ENCODE data around the gene PNKP. TPM values are rescaled to one million over a fixed set of nuclear protein-coding genes. Genes with fewer than 3 reads are reported as not detected.

Gene PNKP
- total and polyA plus RNA-seq, 9 of the 15 experiments (the other 6 are each of a cell fraction or from before 2014, with no cell fraction given), result 2.8 to 85.4 (median 25.3) TPM

GRCh38 chr19:49863935-49864320, 3.4 kb downstream of the PNKP start (continued):
- no peak for TF ChIP-seq ZNF592 (IDR thresholded peaks at IDR 0.05)

GRCh38 chr19:49863254-49863934, 4.0 kb downstream of the PNKP start:
- Histone ChIP-seq H3K27me3 (ENCODE audit: control insufficient read depth in 2 of 2, insufficient read depth in 2 of 2, low read length in 2 of 2) (no peaks in the 10 kb centered on the region), H4K20me1 (replicated peaks; ENCODE audit: control insufficient read depth, insufficient read depth, low read length) (peaks cover 24% of the 10 kb centered on the region; the same call in 1 of the 2 replicates), H3K4me2 (ENCODE audit: insufficient read depth, low read length) (no peak overlapping the region), H3K4me1 (replicated peaks in 1 of 2; ENCODE audit: control insufficient read depth in 2 of 2, insufficient read depth in 2 of 2, low read length in 2 of 2) (peaks cover 23 to 81% of the 10 kb centered on the region in 2 experiments; a peak in 4 of 5 replicates), H3K9me1 (ENCODE audit: control insufficient read depth, insufficient read depth, low read length) (peaks cover 4% of the 10 kb centered on the region), H3K4me3 (no peak overlapping the region), H3K79me2 (ENCODE audit: control insufficient read depth, insufficient read depth, low read length) (peaks cover 39% of the 10 kb centered on the region), H3K9ac (ENCODE audit: insufficient read depth in 1 of 2, low read depth in 2 of 2, low read length in 2 of 2) (peak overlapping the region in 1 of 2 experiments; percentile 81; a peak in 2 of 4 replicates), H2AFZ (ENCODE audit: low read depth, low read length) (no peak overlapping the region), H3K9me3 (replicated peaks; ENCODE audit: control insufficient read depth, insufficient read depth, low read depth, low read length) (no peaks in the 10 kb centered on the region), H3K36me3 (ENCODE audit: control insufficient read depth, insufficient read depth, low read length) (peaks cover 65% of the 10 kb centered on the region), H3K27ac (ENCODE audit: extremely low read depth, low read depth, low read length) (0 out of 3 replicates have a peak overlapping the region, but pooled peaks have one; percentile 25)
- POLR2A ChIA-PET, result interaction anchor here (1.5 to 2.2 kb wide), 3 partner anchors 10 to 78 kb away, joined by 3 to 18 read pairs (median 7); partner anchors contain the start of gene PTOV1
- CTCF ChIA-PET (ENCODE audit: low intra/inter-chr PET ratio), result no interaction called here
- no peak for DNase-seq (ENCODE audit: extremely low read depth in 1 of 4, low spot score in 3 of 4)
- no TSS peak for BruUV-seq (replicated peaks)
- 89% methylated on average over 24 of the region's 24 CpGs for WGBS (ENCODE audit: insufficient coverage, low coverage, missing lambda C conversion rate)
- in situ Hi-C loops (cut with MboI) (no loop called here), intact Hi-C loops (cut with micrococcal nuclease) (no loop called here)
- no peak for FAIRE-seq
- ATAC-seq, result no peak
- TF ChIP-seq NCOA4 (IDR thresholded peaks at IDR 0.05; ENCODE audit: partially characterized antibody) (no peak), ZBTB33 (CRISPR knock-in tag; IDR thresholded peaks at IDR 0.05) (0 out of 2 replicates have a peak, but pooled peaks have one; percentile 42), E2F4 (CRISPR knock-in tag; IDR thresholded peaks at IDR 0.05; ENCODE audit: low read depth) (no peak), TEAD4 (IDR thresholded peaks at IDR 0.05; ENCODE audit: low read length) (no peak), TEAD4 (CRISPR knock-in tag; IDR thresholded peaks at IDR 0.05; ENCODE audit: borderline replicate concordance) (no peak), MNT (conservative IDR thresholded peaks at IDR 0.05) (0 out of 4 replicates have a peak, but pooled peaks of 1 of the 2 experiments have one; percentile 3), PCBP1 (IDR thresholded peaks at IDR 0.05; ENCODE audit: low read depth, low read length, poor library complexity, severe bottlenecking) (no peak), XRCC5 (IDR thresholded peaks at IDR 0.05; ENCODE audit: low read depth, low read length) (peak; percentile 2; the same call in 1 of the 2 replicates), SETDB1 (IDR thresholded peaks at IDR 0.05; ENCODE audit: low read length) (no peak)
